ENCODE measurements around the gene OPHN1. TPM values are rescaled to one million over a fixed set of nuclear protein-coding genes. Genes with fewer than 3 reads are reported as not detected.
A peak's percentile ranks its signal among the peaks of the same experiment; 100 is the strongest.

The OPHN1 gene
- total and polyA plus RNA-seq, 4 experiments from 2014 or later = 0.03 to 0.44 (median 0.23) TPM; not detected in 1

- Histone ChIP-seq H3K9me3 (ENCODE audit: control insufficient read depth in 1 of 2, low read length in 2 of 2) (no peaks in the 10 kb centered on the region), H3K27ac (ENCODE audit: low read depth, low read length) (no peak overlapping the region), H3K4me3 (ENCODE audit: low read length in 2 of 2) (no peak overlapping the region), H3K36me3 (ENCODE audit: insufficient read depth, low read length) (no peaks in the 10 kb centered on the region), H3K4me1 (ENCODE audit: insufficient read depth, low read length) (no peaks in the 10 kb centered on the region), H3K27me3 (ENCODE audit: insufficient read depth, low read length) (no peaks in the 10 kb centered on the region)
- Mint-ChIP-seq H3K4me1 (peaks cover 0 to 9% (median 0%) of the 10 kb centered on the region in 4 donors), H3K27ac (no peak overlapping the region), H3K27me3 (no peaks in the 10 kb centered on the region), H3K36me3 (no peaks in the 10 kb centered on the region), H3K4me3 (no peak overlapping the region), H3K9me3 (no peaks in the 10 kb centered on the region)
- intact Hi-C loops (cut with micrococcal nuclease) = no loop called here
- ChIA-PET CTCF (ENCODE audit: partially characterized antibody) (no interaction called here), POLR2A (ENCODE audit: partially characterized antibody) (no interaction called here)
- DNase-seq = no peak
Observed at GRCh38 chrX:68190799-68191198, 242.5 kb downstream of the OPHN1 start.

- Histone ChIP-seq H3K9me3 (ENCODE audit: control insufficient read depth in 1 of 2, low read length in 2 of 2) (no peaks in the 10 kb centered on the region), H3K27ac (ENCODE audit: low read depth, low read length) (no peak overlapping the region), H3K36me3 (ENCODE audit: insufficient read depth, low read length) (no peaks in the 10 kb centered on the region), H3K27me3 (ENCODE audit: insufficient read depth, low read length) (no peaks in the 10 kb centered on the region), H3K4me1 (ENCODE audit: insufficient read depth, low read length) (peaks cover 5% of the 10 kb centered on the region), H3K4me3 (ENCODE audit: low read length in 2 of 2) (no peak overlapping the region)
- Mint-ChIP-seq H3K9me3 (no peaks in the 10 kb centered on the region), H3K4me1 (peaks cover 0 to 6% (median 5%) of the 10 kb centered on the region in 4 donors), H3K4me3 (no peak overlapping the region), H3K36me3 (no peaks in the 10 kb centered on the region), H3K27ac (no peak overlapping the region), H3K27me3 (no peaks in the 10 kb centered on the region)
- CTCF ChIA-PET (ENCODE audit: partially characterized antibody) = no interaction called here
- DNase-seq = no peak
- POLR2A ChIA-PET (ENCODE audit: partially characterized antibody) = no interaction called here
- intact Hi-C loops (cut with micrococcal nuclease) = no loop called here
Observed at GRCh38 chrX:68186552-68187262, 246.6 kb downstream of the OPHN1 start.

GRCh38 chrX:68185161-68185560 lies 248.1 kb downstream of the OPHN1 start:
- H3K9me3 Mint-ChIP-seq = peaks cover 0 to 1% (median 0%) of the 10 kb centered on the region in 8 donors
- no peak overlapping the region for H3K4me3 Mint-ChIP-seq
- POLR2A ChIA-PET (ENCODE audit: partially characterized antibody) = no interaction called here
- no peaks in the 10 kb centered on the region for H3K36me3 ChIP-seq (ENCODE audit: insufficient read depth, low read length)
- H3K27me3 Mint-ChIP-seq = no peaks in the 10 kb centered on the region
- H3K27ac ChIP-seq (ENCODE audit: low read depth, low read length) = no peak overlapping the region
- H3K36me3 Mint-ChIP-seq = no peaks in the 10 kb centered on the region
- H3K4me3 ChIP-seq (ENCODE audit: low read length in 2 of 2) = no peak overlapping the region
- DNase-seq = no peak
- peaks cover 5% of the 10 kb centered on the region for H3K4me1 ChIP-seq (ENCODE audit: insufficient read depth, low read length)
- no peak overlapping the region for H3K27ac Mint-ChIP-seq
- CTCF ChIA-PET (ENCODE audit: partially characterized antibody) = no interaction called here
- H3K9me3 ChIP-seq (ENCODE audit: control insufficient read depth in 1 of 2, low read length in 2 of 2) = no peaks in the 10 kb centered on the region
- peaks cover 5 to 16% (median 10%) of the 10 kb centered on the region in 4 donors for H3K4me1 Mint-ChIP-seq
- no peaks in the 10 kb centered on the region for H3K27me3 ChIP-seq (ENCODE audit: insufficient read depth, low read length)
- intact Hi-C loops (cut with micrococcal nuclease) = no loop called here

- POLR2A ChIA-PET (ENCODE audit: partially characterized antibody) = no interaction called here
- H3K27ac Mint-ChIP-seq = no peak overlapping the region
- Histone ChIP-seq H3K36me3 (ENCODE audit: insufficient read depth, low read length) (no peaks in the 10 kb centered on the region), H3K4me3 (ENCODE audit: low read length in 2 of 2) (no peak overlapping the region), H3K27me3 (ENCODE audit: insufficient read depth, low read length) (no peaks in the 10 kb centered on the region), H3K27ac (ENCODE audit: low read depth, low read length) (no peak overlapping the region), H3K4me1 (ENCODE audit: insufficient read depth, low read length) (peaks cover 11% of the 10 kb centered on the region), H3K9me3 (ENCODE audit: control insufficient read depth in 1 of 2, low read length in 2 of 2) (no peaks in the 10 kb centered on the region)
- intact Hi-C loops (cut with micrococcal nuclease) = no loop called here
- peaks cover 5 to 22% (median 12%) of the 10 kb centered on the region in 4 donors for H3K4me1 Mint-ChIP-seq
- H3K27me3 Mint-ChIP-seq = no peaks in the 10 kb centered on the region
- peak overlapping the region in 1 of 8 donors; percentile 15 for H3K4me3 Mint-ChIP-seq
- peaks cover 0 to 1% (median 0%) of the 10 kb centered on the region in 8 donors for H3K9me3 Mint-ChIP-seq
- no peaks in the 10 kb centered on the region for H3K36me3 Mint-ChIP-seq
- CTCF ChIA-PET (ENCODE audit: partially characterized antibody) = interaction anchor here (1.0 to 1.1 kb wide), 2 partner anchors 13 to 26 kb away, joined by 3 read pairs; no protein-coding TSS in a partner anchor
- peak in 1 of 5 donors; percentile 8 for DNase-seq
Observed at GRCh38 chrX:68183612-68184214, 249.6 kb downstream of the OPHN1 start.

GRCh38 chrX:68180579-68180978 lies 252.7 kb downstream of the OPHN1 start:
- Mint-ChIP-seq H3K27ac (peak overlapping the region in 2 of 7 donors; percentile 32 to 71), H3K9me3 (peaks cover 0 to 6% (median 2%) of the 10 kb centered on the region in 8 donors), H3K4me1 (peaks cover 7 to 28% (median 13%) of the 10 kb centered on the region in 4 donors), H3K27me3 (no peaks in the 10 kb centered on the region), H3K36me3 (no peaks in the 10 kb centered on the region), H3K4me3 (peak overlapping the region in 3 of 8 donors; percentile 12 to 59 (median 52))
- intact Hi-C loops (cut with micrococcal nuclease) = no loop called here
- CTCF ChIA-PET (ENCODE audit: partially characterized antibody) = no interaction called here
- peaks cover 11% of the 10 kb centered on the region for H3K4me1 ChIP-seq (ENCODE audit: insufficient read depth, low read length)
- DNase-seq = no peak
- POLR2A ChIA-PET (ENCODE audit: partially characterized antibody) = no interaction called here
- H3K27ac ChIP-seq (ENCODE audit: low read depth, low read length) = no peak overlapping the region
- H3K9me3 ChIP-seq (ENCODE audit: control insufficient read depth in 1 of 2, low read length in 2 of 2) = no peaks in the 10 kb centered on the region
- no peaks in the 10 kb centered on the region for H3K27me3 ChIP-seq (ENCODE audit: insufficient read depth, low read length)
- no peaks in the 10 kb centered on the region for H3K36me3 ChIP-seq (ENCODE audit: insufficient read depth, low read length)
- H3K4me3 ChIP-seq (ENCODE audit: low read length in 2 of 2) = no peak overlapping the region

DNA sequence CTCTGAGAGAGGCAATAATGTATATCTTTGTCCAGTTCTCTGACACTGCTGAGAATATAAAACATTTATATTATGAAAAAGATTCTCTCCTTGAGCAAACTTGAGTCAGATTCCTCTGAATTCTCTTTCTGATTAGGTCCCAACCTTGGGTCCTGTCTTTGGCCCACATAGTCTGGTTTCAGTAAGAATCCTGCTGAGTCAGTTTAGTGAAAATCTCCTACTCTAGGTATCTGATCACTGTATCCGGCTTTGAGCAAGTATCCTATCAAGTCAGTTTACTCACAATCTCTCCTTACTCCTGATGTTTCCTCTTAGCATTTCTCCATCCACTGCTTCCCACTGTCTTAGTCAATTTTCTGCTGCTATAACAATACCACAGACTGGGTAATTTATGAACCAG lies 253.9 kb downstream of the OPHN1 start:
- intact Hi-C loops (cut with micrococcal nuclease) = no loop called here
- H3K27ac ChIP-seq (ENCODE audit: low read depth, low read length) = no peak overlapping the region
- H3K9me3 ChIP-seq (ENCODE audit: control insufficient read depth in 1 of 2, low read length in 2 of 2) = no peaks in the 10 kb centered on the region
- no peaks in the 10 kb centered on the region for H3K36me3 Mint-ChIP-seq
- H3K4me3 ChIP-seq (ENCODE audit: low read length in 2 of 2) = no peak overlapping the region
- H3K4me3 Mint-ChIP-seq = no peak overlapping the region
- H3K9me3 Mint-ChIP-seq = peaks cover 0 to 6% (median 2%) of the 10 kb centered on the region in 8 donors
- H3K27ac Mint-ChIP-seq = no peak overlapping the region
- no peaks in the 10 kb centered on the region for H3K36me3 ChIP-seq (ENCODE audit: insufficient read depth, low read length)
- ChIA-PET POLR2A (ENCODE audit: partially characterized antibody) (no interaction called here), CTCF (ENCODE audit: partially characterized antibody) (no interaction called here)
- DNase-seq = no peak
- H3K27me3 Mint-ChIP-seq = no peaks in the 10 kb centered on the region
- H3K4me1 ChIP-seq (ENCODE audit: insufficient read depth, low read length) = peaks cover 11% of the 10 kb centered on the region
- H3K27me3 ChIP-seq (ENCODE audit: insufficient read depth, low read length) = no peaks in the 10 kb centered on the region
- peaks cover 7 to 28% (median 13%) of the 10 kb centered on the region in 4 donors for H3K4me1 Mint-ChIP-seq

DNA sequence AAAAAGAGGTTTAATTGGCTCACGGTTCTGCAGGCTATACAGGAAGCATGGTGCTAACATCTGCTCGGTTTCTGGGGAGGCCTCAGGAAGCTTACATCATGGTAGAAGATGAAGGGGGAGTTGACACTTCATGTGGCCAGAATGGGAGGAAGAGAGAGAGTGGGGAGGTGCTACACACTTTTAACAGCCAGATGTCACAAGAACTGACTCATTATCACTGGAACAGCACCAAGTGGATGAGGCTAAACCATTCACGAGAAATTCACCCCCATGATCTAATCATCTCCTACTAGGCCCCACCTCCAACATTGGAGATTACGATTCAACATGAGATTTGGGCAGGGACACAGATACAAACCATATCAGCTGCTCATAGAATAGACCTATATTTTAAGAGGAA lies 255.8 kb downstream of the OPHN1 start:
- Mint-ChIP-seq H3K27me3 (no peaks in the 10 kb centered on the region), H3K36me3 (no peaks in the 10 kb centered on the region), H3K27ac (no peak overlapping the region), H3K4me1 (peaks cover 7 to 28% (median 13%) of the 10 kb centered on the region in 4 donors), H3K9me3 (peaks cover 0 to 6% (median 2%) of the 10 kb centered on the region in 8 donors), H3K4me3 (no peak overlapping the region)
- H3K36me3 ChIP-seq (ENCODE audit: insufficient read depth, low read length) = no peaks in the 10 kb centered on the region
- no peak for DNase-seq
- H3K27me3 ChIP-seq (ENCODE audit: insufficient read depth, low read length) = no peaks in the 10 kb centered on the region
- ChIA-PET CTCF (ENCODE audit: partially characterized antibody) (no interaction called here), POLR2A (ENCODE audit: partially characterized antibody) (no interaction called here)
- H3K4me1 ChIP-seq (ENCODE audit: insufficient read depth, low read length) = peaks cover 7% of the 10 kb centered on the region
- no peaks in the 10 kb centered on the region for H3K9me3 ChIP-seq (ENCODE audit: control insufficient read depth in 1 of 2, low read length in 2 of 2)
- intact Hi-C loops (cut with micrococcal nuclease) = no loop called here
- no peak overlapping the region for H3K27ac ChIP-seq (ENCODE audit: low read depth, low read length)
- no peak overlapping the region for H3K4me3 ChIP-seq (ENCODE audit: low read length in 2 of 2)
